Osteoblast (primary cell): ENCODE data around the gene MAGOH. TPM values are rescaled to one million over a fixed set of nuclear protein-coding genes. Genes with fewer than 3 reads are reported as not detected.

ENCODE experiments used
- DNase-seq: peaks from one replicate; pipeline ENCODE4 v3.0.0; 2011; ENCODE audit warnings: low spot score, mixed read lengths; ENCODE audit not compliant: insufficient read length; ENCODE audit errors: missing footprints
- H2AFZ ChIP-seq: 2 replicates; pipeline ENCODE4 v1.6.0; 2011; ENCODE audit warnings: mild to moderate bottlenecking, low read length
- H3K27ac ChIP-seq: 2 replicates; pipeline ENCODE4 v1.5.1; 2011; ENCODE audit warnings: mild to moderate bottlenecking, low read depth, low read length, moderate library complexity
- H3K27me3 ChIP-seq: 2 replicates; pipeline ENCODE4 v1.6.0; 2012; ENCODE audit warnings: mild to moderate bottlenecking, control low read depth, inconsistent platforms, low read length, moderate library complexity; ENCODE audit not compliant: insufficient read depth
- H3K36me3 ChIP-seq: 2 replicates; pipeline ENCODE4 v1.5.1; 2011; ENCODE audit warnings: mild to moderate bottlenecking, low read length, control low read depth, moderate library complexity; ENCODE audit not compliant: insufficient read depth
- H3K4me1 ChIP-seq: 2 replicates; pipeline ENCODE4 v1.5.1; 2011; ENCODE audit warnings: mild to moderate bottlenecking, low read length, control low read depth, moderate library complexity; ENCODE audit not compliant: insufficient read depth
- H3K4me2 ChIP-seq: 2 replicates; pipeline ENCODE4 v1.6.0; 2011; ENCODE audit warnings: mild to moderate bottlenecking, low read length; ENCODE audit not compliant: insufficient read depth
- H3K4me3 ChIP-seq: fragments of 200-600 bp; sonication (generic); 3 replicates; pipeline ENCODE4 v1.5.1; 2012; ENCODE audit warnings: mild to moderate bottlenecking, low read length, inconsistent platforms; ENCODE audit not compliant: insufficient read depth
- H3K79me2 ChIP-seq: 2 replicates; pipeline ENCODE4 v1.6.0; 2012; ENCODE audit warnings: mild to moderate bottlenecking, low read length, control low read depth, inconsistent platforms; ENCODE audit not compliant: insufficient read depth
- H3K9me3 ChIP-seq: 2 replicates; pipeline ENCODE4 v1.5.1; 2011; ENCODE audit warnings: low read depth, low read length, control low read depth
- H4K20me1 ChIP-seq: 2 replicates; pipeline ENCODE4 v1.6.0; 2012; ENCODE audit warnings: mild to moderate bottlenecking, low read length, control low read depth; ENCODE audit not compliant: insufficient read depth
- CTCF ChIP-seq: IDR thresholded peaks from 2 replicates; pipeline ENCODE4 v1.5.1; 2011; ENCODE audit warnings: mild to moderate bottlenecking, low read depth, low read length, moderate library complexity; ENCODE audit errors: extremely low read depth
- total RNA-seq: library from RNA; depleted of rRNA; stranded (reverse); fragments of >200 nt; gene quantifications from 2 replicates; pipeline ENCODE4 v1.2.3, GENCODE V29; 2012

MAGOH gene
- total RNA-seq, 1 donor = 22.8 TPM

- H3K9me3 ChIP-seq = no peaks in the 10 kb centered on the region
- H3K4me3 ChIP-seq = peak overlapping the region; percentile 99
- peak overlapping the region; percentile 97 for H3K4me2 ChIP-seq
- H3K4me1 ChIP-seq = peaks cover 14% of the 10 kb centered on the region
- no peaks in the 10 kb centered on the region for H4K20me1 ChIP-seq
- peaks cover 18% of the 10 kb centered on the region for H3K79me2 ChIP-seq
- H3K36me3 ChIP-seq = peaks cover 13% of the 10 kb centered on the region
- H3K27ac ChIP-seq = peak overlapping the region; percentile 96
- TF ChIP-seq CTCF = no peak
- H3K27me3 ChIP-seq = no peaks in the 10 kb centered on the region
- no peak for DNase-seq
- peak overlapping the region; percentile 98 for H2AFZ ChIP-seq
Measured at GRCh38 chr1:53220962-53221286, 17.4 kb downstream of the MAGOH start.

- peak; percentile 97 for DNase-seq
- Histone ChIP-seq H2AFZ (peak within 1 kb of the TSS; percentile 98), H4K20me1 (no peaks in the 10 kb centered on the region), H3K4me3 (peak within 1 kb of the TSS; percentile 99), H3K79me2 (peaks cover 18% of the 10 kb centered on the region), H3K36me3 (peaks cover 17% of the 10 kb centered on the region), H3K9me3 (no peaks in the 10 kb centered on the region), H3K27ac (peak within 1 kb of the TSS; percentile 96), H3K27me3 (no peaks in the 10 kb centered on the region), H3K4me1 (peaks cover 14% of the 10 kb centered on the region), H3K4me2 (peak within 1 kb of the TSS; percentile 97)
- no peak for TF ChIP-seq CTCF
Measured at GRCh38 chr1:53220171-53220961, 18.0 kb downstream of the MAGOH start, which contains the start of gene CZIB. Gene CZIB (minus strand): TSS chr1:53220634. CDS start chr1:53220575, 59 bp downstream.

- Histone ChIP-seq H3K4me1 (peaks cover 14% of the 10 kb centered on the region), H3K79me2 (peaks cover 18% of the 10 kb centered on the region), H3K9me3 (no peaks in the 10 kb centered on the region), H3K36me3 (peaks cover 19% of the 10 kb centered on the region), H2AFZ (peak overlapping the region; percentile 98), H3K27ac (peak overlapping the region; percentile 96), H4K20me1 (no peaks in the 10 kb centered on the region), H3K4me2 (peak overlapping the region; percentile 97), H3K4me3 (peak overlapping the region; percentile 99), H3K27me3 (no peaks in the 10 kb centered on the region)
- no peak for TF ChIP-seq CTCF
- DNase-seq = no peak
Measured at GRCh38 chr1:53219711-53220110, 18.6 kb downstream of the MAGOH start.

- no peak overlapping the region for H3K4me3 ChIP-seq
- no peaks in the 10 kb centered on the region for H3K27me3 ChIP-seq
- no peak overlapping the region for H3K27ac ChIP-seq
- no peak for DNase-seq
- no peaks in the 10 kb centered on the region for H4K20me1 ChIP-seq
- no peak overlapping the region for H3K4me2 ChIP-seq
- H3K4me1 ChIP-seq = peaks cover 14% of the 10 kb centered on the region
- TF ChIP-seq CTCF = no peak
- no peaks in the 10 kb centered on the region for H3K9me3 ChIP-seq
- H3K36me3 ChIP-seq = peaks cover 33% of the 10 kb centered on the region
- peaks cover 18% of the 10 kb centered on the region for H3K79me2 ChIP-seq
- H2AFZ ChIP-seq = no peak overlapping the region
Measured at GRCh38 chr1:53218201-53218600, 20.1 kb downstream of the MAGOH start.
